H1 (cell line): ENCODE measurements around the gene COL25A1. TPM values are rescaled to one million over a fixed set of nuclear protein-coding genes. Genes with fewer than 3 reads are reported as not detected.

Experiments used
- CTCF ChIA-PET: fragments of 300-600 bp; sonication (Branson Sonifier 250); formaldehyde crosslinking; loops from one replicate; lab custom pipeline; 2021; ENCODE audit not compliant: partially characterized antibody; lab: Charles Lee
- POLR2A ChIA-PET: fragments of 300-600 bp; sonication (Branson Sonifier 250); formaldehyde crosslinking; loops from one replicate; lab custom pipeline; 2021; ENCODE audit warnings: inconsistent platforms; ENCODE audit not compliant: partially characterized antibody; lab: Charles Lee
- DNase-seq, 2 experiments: peaks; one replicate each; pipeline versions ENCODE4 v3.0.0 to v3.0.0-alpha.2; 2010 to 2022; ENCODE audit warnings: low spot score in 2 of 2, low read depth in 1 of 2, mixed read lengths in 1 of 2
- FAIRE-seq: peaks from 2 replicates; lab custom pipeline; 2011; peaks lifted over from hg19 to GRCh38; lab: Jason Lieb, UNC
- H2AFZ ChIP-seq: 2 replicates; pipeline ENCODE4 v1.8.1; 2012; ENCODE audit warnings: low read length, inconsistent platforms
- H2AK5ac ChIP-seq: 2 replicates; pipeline ENCODE4 v1.6.1; 2013; ENCODE audit warnings: low read depth, low read length
- H2BK120ac ChIP-seq: replicated peaks from 2 replicates; pipeline ENCODE3; 2013; ENCODE audit warnings: low read depth, low read length, inconsistent platforms
- H2BK12ac ChIP-seq: 2 replicates; pipeline ENCODE4 v1.6.1; 2013; ENCODE audit warnings: low read depth, low read length
- H2BK15ac ChIP-seq: 2 replicates; pipeline ENCODE4 v1.6.1; 2013; ENCODE audit warnings: low read length
- H2BK20ac ChIP-seq: 2 replicates; pipeline ENCODE4 v1.6.1; 2013; ENCODE audit warnings: low read length
- H2BK5ac ChIP-seq: 2 replicates; pipeline ENCODE4 v1.6.1; 2013; ENCODE audit warnings: low read depth, low read length
- H3K14ac ChIP-seq: 2 replicates; pipeline ENCODE4 v1.6.1; 2013; ENCODE audit warnings: inconsistent platforms; ENCODE audit not compliant: insufficient read length
- H3K18ac ChIP-seq: 2 replicates; pipeline ENCODE4 v1.6.1; 2013; ENCODE audit warnings: low read length; ENCODE audit errors: extremely low read depth
- H3K23ac ChIP-seq: 2 replicates; pipeline ENCODE4 v1.6.1; 2013; ENCODE audit warnings: inconsistent platforms; ENCODE audit not compliant: insufficient read length
- H3K23me2 ChIP-seq: 2 replicates; pipeline ENCODE4 v1.6.1; 2013; ENCODE audit warnings: low read depth, low read length
- H3K27ac ChIP-seq: 2 replicates; pipeline ENCODE4 v1.6.1; 2011; ENCODE audit warnings: low read depth, low read length, inconsistent platforms
- H3K27me3 ChIP-seq, 4 experiments: replicated peaks in 1 of 4; 1 replicate in 1 of 4; 2 replicates in 3 of 4; pipeline versions ENCODE4 v1.6.1 to v1.8.1; 2011 to 2013; ENCODE audit warnings: low read length in 3 of 4, mild to moderate bottlenecking in 3 of 4, inconsistent platforms in 2 of 4, mixed read lengths in 2 of 4, moderate library complexity in 1 of 4; ENCODE audit not compliant: control insufficient read depth in 3 of 4, insufficient read depth in 3 of 4; ENCODE audit errors: extremely low read depth in 1 of 4
- H3K36me3 ChIP-seq, 4 experiments: 2 replicates each; pipeline versions ENCODE4 v1.6.1 to v1.8.1; 2011 to 2013; ENCODE audit warnings: mild to moderate bottlenecking in 4 of 4, low read length in 3 of 4, moderate library complexity in 2 of 4, control low read depth in 1 of 4, inconsistent platforms in 1 of 4; ENCODE audit not compliant: insufficient read depth in 4 of 4, control insufficient read depth in 2 of 4
- H3K4ac ChIP-seq: replicated peaks from 2 replicates; pipeline ENCODE3; 2013; ENCODE audit warnings: low read length, low read depth, mixed read lengths, inconsistent platforms; ENCODE audit not compliant: insufficient read length
- H3K4me1 ChIP-seq, 4 experiments: replicated peaks in 1 of 4; 1 replicate in 1 of 4; 2 replicates in 3 of 4; pipeline versions ENCODE4 v1.6.1 to v1.8.1; 2011 to 2013; ENCODE audit warnings: low read length in 3 of 4, inconsistent platforms in 2 of 4, mixed read lengths in 1 of 4; ENCODE audit not compliant: insufficient read depth in 4 of 4, control insufficient read depth in 3 of 4
- H3K4me2 ChIP-seq, 2 experiments: 2 replicates each; pipeline versions ENCODE4 v1.6.1 to v1.8.1; 2011 to 2013; ENCODE audit warnings: low read depth in 2 of 2, low read length in 2 of 2, control low read depth in 1 of 2, inconsistent platforms in 1 of 2, mild to moderate bottlenecking in 1 of 2; ENCODE audit not compliant: insufficient read depth in 1 of 2
- H3K4me3 ChIP-seq, 4 experiments: fragments of 200-600, 300-600 bp in 1 of 4; sonication (generic), shearing (Covaris generic), sonication (Bioruptor Twin) in 1 of 4; 2 replicates each; pipeline versions ENCODE4 v1.5.1 to v1.8.1; 2011 to 2016; ENCODE audit warnings: low read length in 4 of 4, low read depth in 3 of 4, control low read depth in 2 of 4, inconsistent platforms in 2 of 4, mild to moderate bottlenecking in 2 of 4, mixed read lengths in 1 of 4, moderate library complexity in 1 of 4; ENCODE audit not compliant: insufficient read depth in 2 of 4; ENCODE audit errors: extremely low read depth in 1 of 4
- H3K56ac ChIP-seq: replicated peaks from 2 replicates; pipeline ENCODE3; 2013; ENCODE audit warnings: low read depth, mild to moderate bottlenecking, mixed read lengths, low read length, inconsistent platforms; ENCODE audit not compliant: insufficient read length
- H3K79me1 ChIP-seq: 2 replicates; pipeline ENCODE4 v1.6.1; 2013; ENCODE audit warnings: low read depth, low read length, control low read depth
- H3K79me2 ChIP-seq, 2 experiments: 2 replicates each; pipeline versions ENCODE4 v1.6.1 to v1.8.1; 2012 to 2013; ENCODE audit warnings: low read length in 2 of 2, mild to moderate bottlenecking in 2 of 2, inconsistent platforms in 1 of 2; ENCODE audit not compliant: insufficient read depth in 2 of 2, control insufficient read depth in 1 of 2
- H3K9ac ChIP-seq, 4 experiments: replicated peaks in 1 of 4; 1 replicate in 1 of 4; 2 replicates in 3 of 4; pipeline versions ENCODE4 v1.6.1 to v1.8.1; 2011 to 2013; ENCODE audit warnings: low read depth in 3 of 4, low read length in 3 of 4, control low read depth in 2 of 4, mild to moderate bottlenecking in 2 of 4, moderate library complexity in 2 of 4, inconsistent platforms in 1 of 4; ENCODE audit errors: extremely low read depth in 1 of 4
- H3K9me3 ChIP-seq, 2 experiments: 2 replicates each; pipeline versions ENCODE4 v1.6.1 to v1.8.1; 2012 to 2013; ENCODE audit warnings: mild to moderate bottlenecking in 2 of 2, moderate library complexity in 2 of 2, control low read depth in 1 of 2, inconsistent platforms in 1 of 2, low read depth in 1 of 2, low read length in 1 of 2, mixed read lengths in 1 of 2; ENCODE audit not compliant: insufficient read depth in 2 of 2
- H4K20me1 ChIP-seq, 2 experiments: replicated peaks in 1 of 2; 2 replicates each; pipeline versions ENCODE3 to v1.8.1; 2011 to 2013; ENCODE audit warnings: inconsistent platforms in 2 of 2, low read length in 2 of 2, mild to moderate bottlenecking in 1 of 2; ENCODE audit not compliant: insufficient read depth in 2 of 2, control insufficient read depth in 1 of 2
- H4K5ac ChIP-seq: 2 replicates; pipeline ENCODE4 v1.6.1; 2013; ENCODE audit warnings: low read length, low read depth, mixed read lengths, inconsistent platforms; ENCODE audit not compliant: insufficient read length
- H4K8ac ChIP-seq: 2 replicates; pipeline ENCODE4 v1.8.0; 2013; ENCODE audit warnings: mild to moderate bottlenecking, moderate library complexity, low read length, inconsistent platforms; ENCODE audit not compliant: insufficient read depth; ENCODE audit errors: extremely low read depth
- H4K91ac ChIP-seq: replicated peaks from 2 replicates; pipeline ENCODE3; 2013; ENCODE audit warnings: low read length, mixed read lengths, inconsistent platforms; ENCODE audit not compliant: insufficient read length
- CTCF ChIP-seq, 3 experiments: IDR thresholded peaks; 1 replicate in 2 of 3; 2 replicates in 1 of 3; pipeline versions ENCODE4 v1.5.1 to v1.6.1; 2011; ENCODE audit warnings: low read length in 3 of 3, mild to moderate bottlenecking in 3 of 3, inconsistent platforms in 2 of 3, low read depth in 1 of 3, moderate library complexity in 1 of 3; ENCODE audit not compliant: insufficient read depth in 1 of 3; ENCODE audit errors: control extremely low read depth in 1 of 3
- MAX ChIP-seq: IDR thresholded peaks from 2 replicates; pipeline ENCODE4 v1.6.1; 2012; ENCODE audit warnings: inconsistent platforms
- RAD21 ChIP-seq, 2 experiments: IDR thresholded peaks in 1 of 2; conservative IDR thresholded peaks in 1 of 2; 2 replicates each; pipeline ENCODE4 v1.6.1; 2011; ENCODE audit warnings: low read depth in 2 of 2, low read length in 2 of 2, improper control_type of control experiment in 1 of 2, inconsistent platforms in 1 of 2, mild to moderate bottlenecking in 1 of 2, moderate library complexity in 1 of 2
- WGBS, 2 experiments: shearing (Covaris generic) in 1 of 2; methylation state at CpG; one replicate each; pipeline versions ENCODE4 v1.1.6 to v1.1.7; 2013 to 2015; ENCODE audit warnings: low lambda C conversion rate in 2 of 2, mixed read lengths in 2 of 2, inconsistent platforms in 1 of 2, low coverage in 1 of 2, missing lambda C conversion rate in 1 of 2; ENCODE audit not compliant: insufficient replicate concordance in 2 of 2, insufficient coverage in 1 of 2, insufficient read length in 1 of 2; ENCODE audit errors: extremely low coverage in 1 of 2, missing lambda C conversion rate in 1 of 2; 5-methylcytosine and 5-hydroxymethylcytosine counted together
- polyA plus RNA-seq, 7 experiments: library from polyadenylated mRNA; depleted of rRNA in 3 of 7; stranded (reverse) in 5 of 7; unstranded in 2 of 7; fragments of >200 nt in 5 of 7; fragments of 200-250 nt in 2 of 7; gene quantifications; 1 replicate in 5 of 7; 2 replicates in 1 of 7; 4 replicates in 1 of 7; pipeline versions ENCODE4 v1.2.1 to v1.2.3, GENCODE V29; 2011 to 2013; ENCODE audit warnings: missing spikeins in 2 of 7, mixed read lengths in 2 of 7
- total RNA-seq: library from RNA; stranded (reverse); fragmentation: NEBNext Ultra II Directional; extraction: Animal tissue kit (Norgen Biotek cat#: 25700); gene quantifications from 2 replicates; pipeline ENCODE4 v1.2.1, GENCODE V29; 2021

COL25A1 gene
- total and polyA plus RNA-seq, 2 of the 8 experiments (the other 6 are each of a cell fraction or from before 2014, with no cell fraction given): 1.1 to 8.3 TPM

GRCh38 chr4:109315818-109316217 lies 13.4 kb upstream of the COL25A1 start:
- H3K56ac ChIP-seq: no peak overlapping the region
- no peak overlapping the region for H4K5ac ChIP-seq
- H2BK5ac ChIP-seq: no peak overlapping the region
- no peaks in the 10 kb centered on the region for H3K4me1 ChIP-seq
- H3K14ac ChIP-seq: no peak overlapping the region
- no peaks in the 10 kb centered on the region for H4K20me1 ChIP-seq
- peaks cover 0 to 6% (median 0%) of the 10 kb centered on the region in 4 experiments; a peak in 2 of 8 replicates for H3K36me3 ChIP-seq
- H4K91ac ChIP-seq: no peak overlapping the region
- no peak overlapping the region for H4K8ac ChIP-seq
- DNase-seq: no peak
- H2BK120ac ChIP-seq: no peak overlapping the region
- no peak overlapping the region for H3K27ac ChIP-seq
- H2AFZ ChIP-seq: no peak overlapping the region
- no peaks in the 10 kb centered on the region for H3K27me3 ChIP-seq
- CTCF ChIA-PET: interaction anchor here (0.8 to 3.5 kb wide), 16 partner anchors 9 to 656 kb away, joined by 3 to 12 read pairs (median 4); no protein-coding TSS in a partner anchor
- no peaks in the 10 kb centered on the region for H3K79me1 ChIP-seq
- H3K23me2 ChIP-seq: no peaks in the 10 kb centered on the region
- TF ChIP-seq RAD21 (IDR thresholded peaks at IDR 0.05 in 1 of 2, conservative IDR thresholded peaks at IDR 0.05 in 1 of 2; ENCODE audit: low read depth in 2 of 2, low read length in 2 of 2) (peak; percentile 47 to 55), MAX (no peak), CTCF (IDR thresholded peaks at IDR 0.05; ENCODE audit: control extremely low read depth in 1 of 3, insufficient read depth in 1 of 3, low read depth in 1 of 3, low read length in 3 of 3) (peak in 2 of 3 experiments; percentile 25 to 39; a peak in 2 of 4 replicates)
- TF ChIP-seq, all 59 proteins: peak for 2
- Histone ChIP-seq H3K18ac (no peak overlapping the region), H3K4me2 (no peak overlapping the region), H3K4ac (no peak overlapping the region), H2BK20ac (no peak overlapping the region), H3K9me3 (peaks cover 16 to 18% of the 10 kb centered on the region in 2 experiments), H3K79me2 (no peaks in the 10 kb centered on the region), H3K23ac (no peak overlapping the region), H2BK15ac (no peak overlapping the region), H3K4me3 (no peak overlapping the region), H2BK12ac (no peak overlapping the region), H3K9ac (no peak overlapping the region), H2AK5ac (no peak overlapping the region)
- POLR2A ChIA-PET: no interaction called here
- FAIRE-seq: no peak
- WGBS, 2 experiments: 85% methylated on average over 2 of the region's 2 CpGs; no CpG with 5 or more reads in 1 of the 2 experiments
